VCaP (cell line): ENCODE measurements around the gene NHERF1.
A peak's percentile ranks its signal among the peaks of the same experiment; 100 is the strongest.

Experiments
- H3K27ac ChIP-seq: fragments of 450-650 bp; 2 replicates; pipeline ENCODE4 v1.5.1; 2017
- CTCF ChIP-seq: fragments of 450-650 bp; conservative IDR thresholded peaks from 2 replicates; pipeline ENCODE4 v1.5.1; 2017; ENCODE audit warnings: mild to moderate bottlenecking, moderate library complexity

The NHERF1 gene

GRCh38 chr17:74799097-74799496, 50.7 kb downstream of the NHERF1 start:
- no peak for TF ChIP-seq CTCF
- H3K27ac ChIP-seq: no peak overlapping the region

GRCh38 chr17:74800531-74800930, 52.1 kb downstream of the NHERF1 start:
- no peak for TF ChIP-seq CTCF
- peak overlapping the region; percentile 15; the same call in 1 of the 2 replicates for H3K27ac ChIP-seq

- TF ChIP-seq CTCF: no peak
Measured at GRCh38 chr17:74801896-74802295, 53.5 kb downstream of the NHERF1 start.

GRCh38 chr17:74803388-74803930, 55.0 kb downstream of the NHERF1 start:
- H3K27ac ChIP-seq: no peak overlapping the region
- TF ChIP-seq CTCF: no peak

More at GRCh38 chr17:74801896-74802295, 53.5 kb downstream of the NHERF1 start:
- no peak overlapping the region for H3K27ac ChIP-seq

- TF ChIP-seq CTCF: no peak
- no peak overlapping the region for H3K27ac ChIP-seq
Measured at GRCh38 chr17:74803971-74804370, 55.5 kb downstream of the NHERF1 start.

- H3K27ac ChIP-seq: no peak overlapping the region
- no peak for TF ChIP-seq CTCF
Measured at GRCh38 chr17:74804683-74805082, 56.3 kb downstream of the NHERF1 start.

- TF ChIP-seq CTCF: no peak
- H3K27ac ChIP-seq: no peak overlapping the region
Measured at GRCh38 chr17:74805591-74805991, 57.2 kb downstream of the NHERF1 start.
